Vagina (tissue), 2 donors: ENCODE results near the gene DNAI2.

Experiments
- POLR2A ChIP-seq, 2 donors: fragments of 450-650 bp; IDR thresholded peaks; one replicate each; pipeline ENCODE4 v1.6.1; 2017; ENCODE audit warnings: antibody characterized with exemption in 2 of 2, mild to moderate bottlenecking in 2 of 2, moderate library complexity in 2 of 2
- POLR2AphosphoS5 ChIP-seq, 2 donors: sonication (generic); formaldehyde crosslinking; IDR thresholded peaks; one replicate each; pipeline ENCODE4 v1.9.0; 2017; ENCODE audit warnings: antibody characterized with exemption in 2 of 2, mild to moderate bottlenecking in 2 of 2, low read depth in 1 of 2; ENCODE audit not compliant: insufficient read depth in 1 of 2
- TF ChIP-seq, protein P1 (sequence below), 3 experiments: fragments of 450-650 bp in 2 of 3; fragments of 200-600 bp in 1 of 3; sonication (generic) in 1 of 3; IDR thresholded peaks; one replicate each; pipeline ENCODE4 v1.5.1; 2017 to 2019; ENCODE audit warnings: antibody characterized with exemption in 3 of 3, mild to moderate bottlenecking in 2 of 3, moderate library complexity in 2 of 3

- TF ChIP-seq, protein P1, sequence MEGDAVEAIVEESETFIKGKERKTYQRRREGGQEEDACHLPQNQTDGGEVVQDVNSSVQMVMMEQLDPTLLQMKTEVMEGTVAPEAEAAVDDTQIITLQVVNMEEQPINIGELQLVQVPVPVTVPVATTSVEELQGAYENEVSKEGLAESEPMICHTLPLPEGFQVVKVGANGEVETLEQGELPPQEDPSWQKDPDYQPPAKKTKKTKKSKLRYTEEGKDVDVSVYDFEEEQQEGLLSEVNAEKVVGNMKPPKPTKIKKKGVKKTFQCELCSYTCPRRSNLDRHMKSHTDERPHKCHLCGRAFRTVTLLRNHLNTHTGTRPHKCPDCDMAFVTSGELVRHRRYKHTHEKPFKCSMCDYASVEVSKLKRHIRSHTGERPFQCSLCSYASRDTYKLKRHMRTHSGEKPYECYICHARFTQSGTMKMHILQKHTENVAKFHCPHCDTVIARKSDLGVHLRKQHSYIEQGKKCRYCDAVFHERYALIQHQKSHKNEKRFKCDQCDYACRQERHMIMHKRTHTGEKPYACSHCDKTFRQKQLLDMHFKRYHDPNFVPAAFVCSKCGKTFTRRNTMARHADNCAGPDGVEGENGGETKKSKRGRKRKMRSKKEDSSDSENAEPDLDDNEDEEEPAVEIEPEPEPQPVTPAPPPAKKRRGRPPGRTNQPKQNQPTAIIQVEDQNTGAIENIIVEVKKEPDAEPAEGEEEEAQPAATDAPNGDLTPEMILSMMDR (IDR thresholded peaks at IDR 0.05), result no peak
- TF ChIP-seq POLR2AphosphoS5 (IDR thresholded peaks at IDR 0.05; ENCODE audit: insufficient read depth in 1 of 2, low read depth in 1 of 2), result no peak
- no peak for TF ChIP-seq POLR2A (IDR thresholded peaks at IDR 0.05)
Measured at GRCh38 chr17:74283371-74283673, 9.3 kb downstream of the DNAI2 start.
